Hindlimb muscle (tissue), 1 donor: ENCODE data around the gene CLSTN2. TPM values are rescaled to one million over a fixed set of nuclear protein-coding genes. Genes with fewer than 3 reads are reported as not detected.

Experiments used
- DNase-seq: peaks from one replicate; pipeline ENCODE4 v3.0.0-alpha.2; 2013
- polyA plus RNA-seq: library from polyadenylated mRNA; unstranded; fragments of 120-200 nt; gene quantifications from one replicate; pipeline ENCODE4 v1.2.1, GENCODE V29; 2013; ENCODE audit not compliant: insufficient read length

CLSTN2 gene
- polyA plus RNA-seq, 1 donor, result 2.5 TPM

DNA sequence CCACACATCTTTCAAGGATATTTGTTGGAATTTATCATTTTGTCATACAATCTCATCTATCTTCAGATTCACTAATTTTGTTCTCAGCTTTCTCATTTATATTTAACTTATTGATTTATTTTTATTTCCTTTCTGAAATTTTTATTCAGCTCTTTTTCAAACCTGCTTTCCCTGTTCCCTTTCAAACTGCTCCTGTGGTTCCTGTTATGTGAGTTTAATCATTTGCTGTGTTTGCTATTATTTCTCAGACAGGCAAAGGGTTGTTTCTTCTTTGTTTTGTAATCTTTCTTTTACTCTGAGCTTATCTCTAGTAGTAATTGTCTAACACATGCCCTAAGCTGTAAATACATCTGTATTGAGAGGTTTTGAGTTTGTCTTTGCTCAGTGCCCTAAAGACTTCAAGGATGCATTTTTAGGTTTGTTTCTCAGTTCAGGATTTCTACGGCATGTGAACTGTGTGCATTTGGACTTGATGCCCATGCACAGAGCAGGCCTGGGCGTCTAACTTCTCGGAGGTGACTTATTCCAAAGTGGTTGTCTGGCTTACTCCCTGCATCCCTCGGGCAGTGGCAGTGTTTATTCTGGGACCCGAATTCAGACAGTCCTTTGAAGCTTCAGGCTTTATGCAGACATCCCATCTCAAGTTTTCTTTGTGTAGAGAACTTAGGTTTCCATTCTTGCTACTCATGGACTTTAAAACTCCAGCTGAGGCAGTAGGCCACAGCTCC, 587.8 kb downstream of the CLSTN2 start:
- no peak for DNase-seq

DNA sequence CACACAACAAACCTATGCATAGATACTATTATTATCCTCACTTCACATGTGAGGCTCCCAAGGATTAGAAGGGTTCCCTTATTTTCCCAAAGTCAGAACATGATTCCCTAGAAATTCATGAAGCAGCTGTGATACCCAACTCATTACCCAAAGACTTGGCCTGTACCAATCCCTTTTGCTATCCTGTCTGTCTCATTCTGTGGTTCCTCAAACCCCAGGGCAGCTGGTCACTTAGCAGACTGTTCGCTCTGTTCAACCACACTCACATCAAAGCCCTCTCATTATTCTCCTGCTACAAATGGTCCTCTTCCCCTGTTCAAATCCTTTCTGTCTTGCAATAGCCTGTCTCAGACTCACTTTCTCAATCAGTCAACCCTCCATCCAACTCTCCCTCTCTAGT, 588.6 kb downstream of the CLSTN2 start:
- no peak for DNase-seq

DNA sequence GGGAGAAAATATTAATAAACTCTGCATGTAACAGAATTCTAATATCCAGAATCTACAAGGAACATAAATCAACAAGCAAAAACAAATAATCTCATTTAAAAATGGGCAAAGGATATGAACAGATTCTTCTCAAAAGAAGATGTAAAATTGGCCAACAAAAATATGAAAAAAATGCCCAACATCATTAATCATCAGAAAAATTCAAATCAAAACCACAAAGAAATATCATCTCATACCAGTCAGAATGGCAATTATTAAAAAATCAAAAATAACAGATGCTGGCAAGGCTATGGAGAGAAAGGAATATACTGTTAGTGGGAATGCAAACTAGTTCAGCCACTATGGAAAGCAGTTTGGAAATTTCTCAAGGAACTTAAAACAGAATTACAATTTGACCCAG, 592.2 kb downstream of the CLSTN2 start:
- DNase-seq, result no peak

- no peak for DNase-seq
Observed at GRCh38 chr3:140529096-140529495, 594.1 kb downstream of the CLSTN2 start.

- no peak for DNase-seq
Observed at GRCh38 chr3:140529558-140529957, 594.6 kb downstream of the CLSTN2 start.

DNA sequence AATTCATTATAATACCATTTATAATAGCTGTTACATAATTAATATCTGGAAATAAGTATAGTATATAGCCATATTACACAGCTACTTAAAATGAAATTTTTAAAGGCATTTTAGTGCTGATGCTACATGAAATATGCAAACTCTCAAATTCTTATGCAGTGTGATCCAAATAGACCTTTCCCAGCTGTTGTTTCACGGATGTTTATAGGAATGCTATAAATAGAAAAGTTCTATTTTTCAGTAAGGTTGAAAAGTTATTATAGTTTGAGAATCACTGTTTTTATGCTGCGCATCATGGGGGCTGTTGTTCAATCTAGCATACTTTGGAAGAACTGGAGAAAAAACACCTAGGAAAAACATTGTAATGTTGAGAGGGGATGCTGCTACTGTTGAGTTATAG, 595.1 kb downstream of the CLSTN2 start:
- no peak for DNase-seq

DNA sequence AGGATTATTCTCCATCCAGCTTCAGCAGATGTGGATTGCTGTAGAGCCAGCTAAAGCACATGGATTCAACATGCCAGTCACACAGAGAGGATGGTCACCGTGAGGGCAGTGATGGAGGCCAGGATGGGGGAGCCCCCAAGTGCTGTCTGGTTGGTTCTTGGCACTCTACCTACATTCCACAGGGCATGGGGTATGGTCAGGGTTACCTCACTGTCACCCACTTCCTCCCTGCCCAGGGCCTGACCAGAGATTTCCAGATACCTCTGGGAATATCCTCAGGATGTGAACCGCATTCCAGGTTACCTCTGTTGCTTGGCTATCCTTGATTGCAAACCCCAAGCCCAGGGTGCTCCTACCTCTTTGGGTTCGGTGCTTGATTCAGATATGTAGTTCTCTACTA, 595.6 kb downstream of the CLSTN2 start:
- no peak for DNase-seq

- no peak for DNase-seq
Observed at GRCh38 chr3:140532793-140533330, 597.9 kb downstream of the CLSTN2 start.

DNA sequence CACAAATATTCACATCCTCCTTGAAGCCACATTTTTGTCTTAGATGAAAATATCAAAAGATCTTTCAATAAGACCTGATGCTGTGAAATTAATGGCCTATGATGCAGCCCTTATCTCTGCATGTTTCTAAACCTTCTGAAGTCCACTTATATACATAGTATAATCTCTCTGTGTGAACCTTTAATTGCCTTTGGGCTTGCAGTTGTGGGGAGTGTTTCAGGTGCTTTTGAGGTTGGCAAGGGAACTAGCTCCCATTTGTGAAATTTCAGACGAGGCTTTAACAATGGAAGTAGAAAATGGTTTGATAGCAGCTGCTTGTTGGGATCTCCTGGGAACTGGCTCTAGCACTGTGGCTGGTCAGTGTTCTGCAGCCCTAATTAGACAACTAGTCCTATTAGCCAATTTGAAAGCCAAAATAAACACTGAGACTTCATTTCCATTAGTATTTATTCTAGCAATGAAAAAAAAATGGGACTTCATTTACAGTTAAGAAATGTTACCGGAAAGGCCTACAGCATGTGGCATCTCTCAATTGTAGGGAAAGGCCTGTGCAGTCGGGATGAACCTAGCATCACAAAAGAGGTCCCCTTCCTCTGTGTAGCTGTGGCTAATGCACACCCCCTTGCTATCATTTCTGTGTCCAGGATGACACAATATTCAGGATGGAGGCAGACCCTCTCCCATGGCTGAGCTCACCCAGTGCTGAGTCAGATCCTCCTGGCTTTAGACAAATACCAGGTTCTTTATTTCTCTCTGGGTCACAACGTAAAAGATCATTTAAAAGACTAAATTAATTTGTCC, 602.1 kb downstream of the CLSTN2 start:
- no peak for DNase-seq

DNA sequence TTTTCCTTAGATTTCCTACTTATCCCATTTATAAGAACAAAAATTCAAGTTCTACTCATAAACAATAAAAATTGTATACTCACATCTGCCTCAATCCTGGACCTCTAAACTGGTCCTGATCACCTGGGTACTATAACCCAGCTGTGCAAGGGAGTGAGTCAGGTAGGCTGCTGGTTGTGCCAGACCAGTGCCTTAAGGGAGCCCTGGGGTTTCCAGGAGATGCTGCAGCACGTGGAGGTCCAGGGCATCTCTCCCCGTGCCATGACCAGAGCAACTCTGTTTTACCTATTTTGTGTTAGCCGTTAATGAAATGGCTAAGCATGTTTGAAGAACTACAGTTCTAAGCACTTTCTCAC, 602.7 kb downstream of the CLSTN2 start:
- DNase-seq, result no peak

DNA sequence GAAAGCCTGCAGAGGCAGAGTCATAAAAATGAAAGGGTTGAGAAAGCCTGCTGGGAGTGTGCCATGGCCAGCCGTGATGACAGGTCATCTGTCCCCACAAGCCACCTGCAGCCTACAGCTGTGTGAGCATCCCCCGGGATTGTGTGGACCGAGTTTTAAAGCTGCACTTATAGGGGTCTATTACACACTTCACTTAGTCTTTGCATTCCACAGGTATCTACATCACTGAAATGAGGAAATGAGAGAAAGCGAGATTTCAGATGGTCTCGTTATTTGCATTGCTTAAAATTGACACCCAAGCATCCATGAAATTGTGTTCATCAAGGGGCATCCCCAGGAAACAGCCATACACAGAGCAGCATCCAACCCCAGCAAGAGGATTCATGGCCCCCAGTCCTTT, 605.3 kb downstream of the CLSTN2 start:
- DNase-seq, result no peak

DNA sequence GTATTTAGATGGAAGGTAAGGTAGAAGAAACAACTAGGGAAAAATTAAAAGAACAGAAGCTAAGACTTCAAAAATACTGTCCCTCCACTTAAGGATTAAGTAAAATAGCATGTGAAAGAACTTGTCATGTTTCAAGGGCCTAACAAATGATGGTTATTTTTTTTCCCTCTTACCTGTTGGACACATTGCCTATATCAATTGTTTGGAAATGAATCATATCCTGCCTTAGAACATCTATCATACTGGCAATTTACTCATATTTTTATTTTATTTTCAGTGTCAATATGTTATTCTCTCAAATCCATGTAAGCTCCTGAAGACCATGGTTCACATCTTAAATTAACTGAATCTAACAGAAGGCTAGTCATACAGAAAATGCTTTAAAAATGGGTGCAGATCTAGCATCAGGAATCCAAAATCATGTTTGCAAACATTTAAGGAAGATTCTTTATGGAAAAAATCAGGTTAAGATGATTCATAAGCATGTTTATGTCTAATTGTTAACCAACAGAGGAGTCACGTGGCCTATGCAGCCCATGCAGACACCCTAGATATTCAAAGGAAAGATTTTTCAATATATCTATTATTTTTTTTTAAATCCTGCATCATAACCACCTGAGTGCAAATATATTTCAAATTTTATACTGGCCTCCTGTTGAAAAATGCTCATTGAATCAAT, 607.1 kb downstream of the CLSTN2 start:
- DNase-seq, result no peak

GRCh38 chr3:140545197-140545596, 610.2 kb downstream of the CLSTN2 start:
- no peak for DNase-seq

DNA sequence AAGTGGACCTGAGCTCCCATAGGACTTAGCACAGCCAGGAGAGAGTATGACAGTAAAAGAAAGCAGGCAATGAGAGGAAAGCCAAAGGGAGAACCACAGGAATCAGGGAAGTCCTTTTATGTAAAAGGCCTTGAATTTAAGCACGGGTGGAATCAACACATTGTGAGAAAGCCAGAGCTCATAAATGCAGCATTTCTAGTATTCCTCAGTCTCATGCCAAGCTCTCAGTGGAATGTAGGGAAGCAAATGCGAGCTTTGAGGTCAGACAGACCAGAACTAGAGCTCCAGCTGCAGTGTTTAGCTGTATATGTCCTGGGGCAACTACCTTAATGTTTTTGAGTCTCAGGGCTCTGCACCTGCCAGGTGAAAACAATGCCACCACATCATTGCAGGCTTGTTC, 610.8 kb downstream of the CLSTN2 start:
- no peak for DNase-seq

DNA sequence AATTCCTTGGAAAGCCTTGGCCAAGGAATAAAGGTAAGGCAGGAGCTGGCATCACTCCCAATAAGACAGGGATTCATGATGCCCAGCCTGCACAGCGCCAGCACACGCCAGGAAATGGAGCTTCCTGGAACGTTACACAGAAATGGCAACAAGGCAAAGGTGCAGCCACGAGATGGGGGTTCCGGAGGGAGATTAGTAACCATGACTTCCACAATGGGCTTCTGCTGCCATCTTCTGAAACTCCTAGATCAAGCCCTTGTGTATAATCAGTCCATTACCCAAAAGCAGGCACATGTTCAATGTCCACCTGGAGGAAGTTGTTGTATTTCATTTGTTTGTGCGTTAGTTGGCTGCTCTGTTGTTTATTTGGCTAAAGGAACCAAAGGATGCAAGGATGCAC, 611.7 kb downstream of the CLSTN2 start:
- DNase-seq, result no peak

DNA sequence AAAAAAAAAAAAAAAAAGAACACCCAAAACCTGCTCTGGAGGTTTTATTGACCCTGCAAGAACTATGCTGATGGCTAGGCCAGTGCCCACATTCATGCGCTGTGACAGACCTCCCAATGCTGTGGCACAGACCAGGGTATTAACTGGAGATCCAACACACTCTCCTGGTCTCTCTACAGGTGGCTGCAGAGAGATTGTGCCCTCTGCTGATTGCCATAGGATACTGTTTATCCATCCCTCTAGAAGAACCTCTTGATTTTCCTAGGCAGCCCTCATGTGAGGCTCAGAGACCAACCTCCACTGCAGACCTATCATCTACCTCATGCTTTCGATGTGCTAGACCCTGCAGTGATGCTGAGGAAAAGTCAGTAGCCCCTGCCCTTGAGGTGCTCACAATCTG, 617.4 kb downstream of the CLSTN2 start:
- no peak for DNase-seq

GRCh38 chr3:140552898-140553297, 617.9 kb downstream of the CLSTN2 start:
- DNase-seq, result no peak

DNA sequence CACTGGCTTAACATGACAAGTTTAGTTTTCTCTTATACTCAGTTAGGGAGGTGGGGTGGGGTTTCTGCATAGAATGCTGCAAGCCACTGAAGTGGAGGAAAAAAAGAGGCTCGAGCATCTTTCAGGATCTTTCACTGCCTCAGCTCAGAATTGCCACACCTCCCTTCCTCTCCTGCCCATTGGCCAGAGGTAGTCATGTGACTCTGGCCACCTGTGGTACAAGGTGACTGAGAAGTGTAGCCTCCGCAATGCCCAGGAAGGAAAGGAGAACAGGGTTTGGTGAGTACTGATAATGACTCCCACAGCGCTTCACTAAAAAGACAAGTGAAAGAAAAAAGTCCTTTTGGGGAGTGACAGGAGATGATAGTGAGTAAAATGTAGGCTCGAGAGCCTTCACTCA, 618.6 kb downstream of the CLSTN2 start:
- DNase-seq, result no peak

- no peak for DNase-seq
Observed at GRCh38 chr3:140555666-140556065, 620.7 kb downstream of the CLSTN2 start.

GRCh38 chr3:140557476-140557875, 622.5 kb downstream of the CLSTN2 start:
- DNase-seq, result no peak

GRCh38 chr3:140559546-140559945, 624.6 kb downstream of the CLSTN2 start:
- no peak for DNase-seq

GRCh38 chr3:140563206-140563760, 628.3 kb downstream of the CLSTN2 start:
- DNase-seq, result no peak

GRCh38 chr3:140568131-140568530, 633.1 kb downstream of the CLSTN2 start:
- DNase-seq, result no peak
